Measurements from ENCODE around the gene PTK6.
"Not testable (repeated sequence)": the region's sequence is repeated elsewhere in the genome, so short reads cannot be mapped to it uniquely, and the experiment has no call there.

Gene PTK6

GRCh38 chr20:63491078-63491477 lies 46.1 kb downstream of the PTK6 start:
- no peak for DNase-seq

GRCh38 chr20:63490416-63490815 lies 46.8 kb downstream of the PTK6 start:
- DNase-seq: no peak

- no peak for DNase-seq
These were observed 48.6 kb downstream of the PTK6 start for GRCh38 chr20:63488315-63489251.

- no peak for DNase-seq
These were observed 49.4 kb downstream of the PTK6 start for GRCh38 chr20:63487781-63488241.

- DNase-seq: no peak
These were observed 49.9 kb downstream of the PTK6 start for GRCh38 chr20:63487116-63487764.

- DNase-seq: no peak
These were observed 50.8 kb downstream of the PTK6 start for GRCh38 chr20:63486300-63486855.

- DNase-seq: no peak
These were observed 52.3 kb downstream of the PTK6 start for GRCh38 chr20:63484651-63485403.

- no peak for DNase-seq
These were observed 52.9 kb downstream of the PTK6 start for GRCh38 chr20:63484236-63484635.

GRCh38 chr20:63483834-63484233 lies 53.3 kb downstream of the PTK6 start:
- no peak for DNase-seq

- DNase-seq: no peak
These were observed 55.1 kb downstream of the PTK6 start for GRCh38 chr20:63482021-63482587.

GRCh38 chr20:63481503-63481902 lies 55.7 kb downstream of the PTK6 start:
- DNase-seq: no peak

- not testable (repeated sequence) for DNase-seq
These were observed 57.3 kb downstream of the PTK6 start for GRCh38 chr20:63479695-63480419.

- no peak for DNase-seq
These were observed 58.6 kb downstream of the PTK6 start for GRCh38 chr20:63478346-63479302.
